GM12878 (cell line): ENCODE results near the gene USP27X. TPM values are rescaled to one million over a fixed set of nuclear protein-coding genes. Genes with fewer than 3 reads are reported as not detected.

Experiments used
- ATAC-seq: fragments of 200-7000 bp; cut with Tn5 transposase; 3 replicates; pipeline ENCODE4 v1.9.1; 2020; ENCODE audit warnings: mild to moderate bottlenecking, moderate library complexity
- BruUV-seq: library from RNA; stranded (reverse); fragments of 400-500 nt; replicated peaks from 2 replicates; lab custom pipeline; 2021; lab: Mats Ljungman, UMichigan
- CTCF ChIA-PET: fragments of 300-600 bp; sonication (Branson Sonifier 250); formaldehyde crosslinking; extraction: SDS; loops from one replicate; lab custom pipeline; 2021; ENCODE audit warnings: inconsistent platforms; lab: Yijun Ruan, JAX
- POLR2A ChIA-PET: fragments of 350-600 bp; formaldehyde crosslinking; extraction: SDS; loops from one replicate; lab custom pipeline; 2021; ENCODE audit warnings: inconsistent platforms; lab: Charles Lee
- RAD21 ChIA-PET: fragments of 300-600 bp; sonication (Branson Sonifier 250); formaldehyde crosslinking; loops from one replicate; lab custom pipeline; 2023; ENCODE audit warnings: antibody characterized with exemption; ENCODE audit not compliant: unreplicated experiment; lab: Charles Lee
- SMC1A ChIA-PET: fragments of 300-600 bp; sonication (Branson Sonifier 250); formaldehyde crosslinking; loops from one replicate; lab custom pipeline; 2023; ENCODE audit not compliant: unreplicated experiment, uncharacterized antibody; lab: Charles Lee
- DNase-seq: peaks from one replicate; pipeline ENCODE4 v3.0.0-alpha.2; 2011; ENCODE audit warnings: low read depth, low spot score
- FAIRE-seq: peaks from 3 replicates; lab custom pipeline; 2011; peaks lifted over from hg19 to GRCh38; lab: Jason Lieb, UNC
- H2AFZ ChIP-seq: 2 replicates; pipeline ENCODE4 v1.6.0; 2011; ENCODE audit warnings: low read depth, low read length, control low read depth; ENCODE audit not compliant: control insufficient read depth
- H3K27ac ChIP-seq: 2 replicates; pipeline ENCODE4 v1.5.1; 2011; ENCODE audit warnings: control low read depth; ENCODE audit not compliant: control insufficient read depth, insufficient read depth
- H3K27me3 ChIP-seq, 2 experiments: replicated peaks in 1 of 2; 2 replicates each; pipeline versions ENCODE4 v1.6.0 to v1.6.1; 2011; ENCODE audit warnings: low read length in 1 of 2; ENCODE audit not compliant: control insufficient read depth in 2 of 2, insufficient read depth in 2 of 2
- H3K36me3 ChIP-seq, 2 experiments: 2 replicates each; pipeline ENCODE4 v1.5.1; 2011; ENCODE audit warnings: low read length in 1 of 2; ENCODE audit not compliant: control insufficient read depth in 2 of 2, insufficient read depth in 2 of 2
- H3K4me1 ChIP-seq: 2 replicates; pipeline ENCODE4 v1.6.1; 2011; ENCODE audit warnings: mild to moderate bottlenecking, low read length, moderate library complexity, mixed read lengths; ENCODE audit not compliant: control insufficient read depth, insufficient read depth
- H3K4me2 ChIP-seq: 2 replicates; pipeline ENCODE4 v1.6.0; 2011; ENCODE audit warnings: control low read depth; ENCODE audit not compliant: control insufficient read depth, insufficient read depth
- H3K4me3 ChIP-seq: fragments of 200-600 bp; sonication (generic); 2 replicates; pipeline ENCODE4 v1.5.1; 2016
- H3K79me2 ChIP-seq: 2 replicates; pipeline ENCODE4 v1.6.0; 2011; ENCODE audit warnings: low read length; ENCODE audit not compliant: control insufficient read depth, insufficient read depth
- H3K9ac ChIP-seq: 2 replicates; pipeline ENCODE4 v1.8.0; 2011; ENCODE audit warnings: low read length, control low read depth, mixed read lengths; ENCODE audit not compliant: control insufficient read depth, insufficient read depth
- H3K9me3 ChIP-seq: replicated peaks from 3 replicates; pipeline ENCODE4 v1.5.1; 2011; ENCODE audit warnings: mild to moderate bottlenecking, low read length; ENCODE audit not compliant: control insufficient read depth, insufficient read depth
- H4K20me1 ChIP-seq: 2 replicates; pipeline ENCODE4 v1.6.0; 2011; ENCODE audit not compliant: control insufficient read depth, insufficient read depth
- IKZF2 ChIP-seq, 2 experiments: fragments of 450-650 bp; IDR thresholded peaks; 2 replicates each; pipeline ENCODE4 v1.6.1; 2017; ENCODE audit warnings: mild to moderate bottlenecking in 2 of 2, moderate library complexity in 2 of 2
- SIX5 ChIP-seq: IDR thresholded peaks from 2 replicates; pipeline ENCODE4 v1.6.1; 2011; ENCODE audit warnings: mild to moderate bottlenecking, low read depth, low read length, moderate library complexity; ENCODE audit not compliant: severe bottlenecking
- SPI1 ChIP-seq: IDR thresholded peaks from 2 replicates; pipeline ENCODE4 v1.6.1; 2011; ENCODE audit warnings: low read depth, mild to moderate bottlenecking, low read length, moderate library complexity, borderline replicate concordance; ENCODE audit not compliant: insufficient read depth
- TCF3 ChIP-seq: IDR thresholded peaks from 2 replicates; pipeline ENCODE4 v1.6.1; 2012; ENCODE audit warnings: low read depth, mild to moderate bottlenecking, low read length, borderline replicate concordance; ENCODE audit not compliant: insufficient read depth
- WGBS: methylation state at CpG from one replicate; pipeline ENCODE4 v1.1.6; 2016; ENCODE audit warnings: low lambda C conversion rate; ENCODE audit not compliant: insufficient replicate concordance, insufficient coverage; ENCODE audit errors: missing lambda C conversion rate; 5-methylcytosine and 5-hydroxymethylcytosine counted together
- in situ Hi-C: fragments of 300-500 bp; cut with MboI; formaldehyde crosslinking; loops from 9 replicates; pipeline ENCODE4 v1.14.3; 2018; ENCODE audit warnings: mixed read lengths
- intact Hi-C: fragments of 100-400 bp; cut with micrococcal nuclease; formaldehyde crosslinking; loops from one replicate; pipeline ENCODE4 v1.14.2; 2022; ENCODE audit not compliant: unreplicated experiment
- polyA plus RNA-seq, 11 experiments: library from polyadenylated mRNA; depleted of rRNA in 4 of 11; unstranded in 6 of 11; stranded (reverse) in 5 of 11; fragments of >200 nt; fragmentation: Nextera tagmentation in 4 of 11; fragmentation: Illumina TruSeq in 1 of 11; extraction: Ambion mirVana in 4 of 11; extraction: Trizol in 1 of 11; gene quantifications; 1 replicate in 1 of 11; 2 replicates in 10 of 11; pipeline versions ENCODE4 v1.2.1 to v1.2.3, GENCODE V29; 2011 to 2016; ENCODE audit warnings: inconsistent platforms in 2 of 11, missing spikeins in 2 of 11, low read depth in 1 of 11
- total RNA-seq, 4 experiments: library from RNA; depleted of rRNA in 3 of 4; stranded (reverse); fragments of >200 nt in 3 of 4; fragmentation: Illumina TruSeq in 1 of 4; extraction: Trizol in 1 of 4; gene quantifications; 2 replicates each; pipeline versions ENCODE4 v1.2.1 to v1.2.3, GENCODE V29; 2013 to 2021
- TF ChIP-seq, protein P1 (sequence below): fragments of 450-650 bp; conservative IDR thresholded peaks from 2 replicates; pipeline ENCODE4 v1.6.1; 2017; ENCODE audit warnings: mild to moderate bottlenecking, moderate library complexity
- TF ChIP-seq, protein P2 (sequence below): IDR thresholded peaks from 2 replicates; pipeline ENCODE4 v1.6.1; 2012; ENCODE audit warnings: mild to moderate bottlenecking, low read depth, low read length

The USP27X gene
- total and polyA plus RNA-seq, 10 of the 15 experiments (the other 5 are each of a cell fraction or from before 2014, with no cell fraction given) = 0.09 to 2.0 (median 0.89) TPM; not detected in 1

DNA sequence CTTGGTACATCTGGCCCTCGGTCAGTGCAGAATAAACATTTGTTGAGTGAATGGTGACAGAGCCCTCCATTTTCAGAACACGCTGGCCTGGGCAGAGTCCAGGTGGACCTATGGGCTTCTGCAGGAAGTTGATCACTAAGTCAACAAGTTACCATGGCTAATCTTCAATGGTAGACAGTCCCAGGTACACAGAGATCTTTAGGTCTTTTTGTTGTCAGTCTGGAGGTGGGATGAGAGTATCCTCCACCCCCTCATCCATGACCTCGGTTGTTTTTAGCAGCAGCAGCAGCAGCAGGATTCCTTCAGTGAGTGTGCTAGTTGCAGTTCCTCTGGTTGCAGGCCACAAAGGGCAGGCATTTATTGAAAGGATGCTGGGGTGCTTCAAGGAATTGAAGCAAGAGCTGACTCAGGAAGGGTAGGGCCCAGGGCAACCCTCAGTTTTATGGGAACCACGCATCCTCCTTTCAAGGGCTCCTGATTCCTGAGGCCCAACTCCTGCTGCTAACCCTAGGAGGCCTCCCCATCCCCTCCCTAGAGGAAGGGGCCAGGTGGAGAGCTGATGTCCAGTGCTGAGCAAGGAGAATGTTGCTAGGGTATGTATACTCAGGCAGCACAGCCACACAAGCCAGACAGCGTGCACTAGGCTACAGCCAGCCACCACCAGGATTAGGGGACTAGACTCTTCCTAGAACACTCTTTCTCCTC lies 1.7 kb upstream of the USP27X start:
- Histone ChIP-seq H3K27ac (no peak overlapping the region), H3K4me1 (no peaks in the 10 kb centered on the region; the same call in 1 of the 2 replicates), H3K27me3 (no peaks in the 10 kb centered on the region), H4K20me1 (no peaks in the 10 kb centered on the region), H3K36me3 (no peaks in the 10 kb centered on the region), H3K9ac (no peak overlapping the region), H3K4me2 (no peak overlapping the region), H3K9me3 (no peaks in the 10 kb centered on the region), H2AFZ (no peak overlapping the region), H3K4me3 (no peak overlapping the region), H3K79me2 (no peaks in the 10 kb centered on the region)
- DNase-seq = no peak
- CTCF ChIA-PET = interaction anchor here (1.4 to 6.9 kb wide), 5 partner anchors 31 to 685 kb away, joined by 3 to 85 read pairs (median 19); partner anchors contain the start of gene CLCN5
- SMC1A ChIA-PET = interaction anchor here (0.6 to 3.7 kb wide), 5 partner anchors 37 to 117 kb away, joined by 3 to 35 read pairs (median 4); no protein-coding TSS in a partner anchor
- 16% methylated on average over 5 of the region's 5 CpGs for WGBS
- RAD21 ChIA-PET = interaction anchor here (1.1 to 4.5 kb wide), 2 partner anchors 35 to 38 kb away, joined by 4 to 46 read pairs; no protein-coding TSS in a partner anchor
- TF ChIP-seq SIX5 (no peak), SPI1 (peak; percentile 15; the same call in 1 of the 2 replicates)
- no peak for FAIRE-seq
- POLR2A ChIA-PET = no interaction called here
- in situ Hi-C loops (no loop called here), intact Hi-C loops (no loop called here)
- ATAC-seq = no peak
- no TSS peak for BruUV-seq

DNA sequence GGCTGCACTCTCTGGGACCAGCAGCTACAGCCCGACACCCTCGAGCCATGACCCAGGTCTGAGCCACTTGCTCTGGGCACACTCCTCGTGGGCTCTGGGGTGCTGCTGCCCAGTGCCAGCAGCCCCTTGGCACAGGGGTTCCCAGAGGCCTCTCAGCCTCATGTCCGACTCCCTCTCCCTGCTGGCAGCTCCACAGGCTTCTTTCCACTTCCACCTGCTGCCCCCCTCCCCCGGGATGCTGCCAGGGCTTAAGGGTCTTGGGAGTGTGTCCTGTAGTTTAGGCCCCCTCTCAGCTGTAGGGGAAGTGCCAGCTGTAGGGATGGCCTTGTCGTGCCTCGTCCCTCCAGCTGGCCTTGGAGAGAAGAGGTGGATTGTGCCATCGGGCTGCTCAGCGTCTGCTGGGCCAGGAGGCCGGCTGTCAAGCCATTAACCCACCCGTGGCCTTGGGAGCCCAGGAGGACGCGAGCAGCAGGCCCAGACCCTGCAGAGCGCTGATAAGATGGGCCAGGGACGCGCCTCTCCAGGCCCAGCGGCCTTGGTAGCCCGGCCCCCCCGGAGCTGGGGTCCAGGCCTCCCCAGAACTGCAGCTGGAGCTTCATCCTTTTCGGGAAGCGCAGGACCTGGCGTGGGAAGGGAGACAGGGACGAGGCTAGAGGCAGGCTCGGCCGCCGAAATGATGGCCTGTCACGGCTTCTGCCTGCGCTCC lies 1.0 kb upstream of the USP27X start:
- BruUV-seq = no TSS peak
- RAD21 ChIA-PET = interaction anchor here (4.5 kb wide), 1 partner anchor 39 kb away, joined by 46 read pairs; no protein-coding TSS in a partner anchor
- Histone ChIP-seq H3K9me3 (no peaks in the 10 kb centered on the region), H2AFZ (peak overlapping the region; percentile 83; the same call in 1 of the 2 replicates), H3K79me2 (no peaks in the 10 kb centered on the region), H3K36me3 (no peaks in the 10 kb centered on the region), H3K27ac (no peak overlapping the region), H3K4me2 (no peak overlapping the region; the same call in 1 of the 2 replicates), H3K9ac (no peak overlapping the region), H3K27me3 (no peaks in the 10 kb centered on the region), H3K4me3 (no peak overlapping the region), H3K4me1 (no peaks in the 10 kb centered on the region; the same call in 1 of the 2 replicates), H4K20me1 (no peaks in the 10 kb centered on the region)
- in situ Hi-C loops = no loop called here
- CTCF ChIA-PET = interaction anchor here (1.4 to 6.9 kb wide), 5 partner anchors 9 to 686 kb away, joined by 3 to 85 read pairs (median 19); partner anchors contain the start of gene CLCN5
- ATAC-seq (no peak), FAIRE-seq (no peak), DNase-seq (no peak)
- SMC1A ChIA-PET = interaction anchor here (1.3 to 3.7 kb wide), 3 partner anchors 38 to 44 kb away, joined by 5 to 35 read pairs (median 5); partner anchors contain the start of gene CLCN5
- POLR2A ChIA-PET = interaction anchor here (0.5 kb wide), 1 partner anchor 149 kb away, joined by 7 read pairs; no protein-coding TSS in a partner anchor
- 54% methylated on average over 28 of the region's 28 CpGs for WGBS
- intact Hi-C loops = no loop called here
- TF ChIP-seq, protein P1, sequence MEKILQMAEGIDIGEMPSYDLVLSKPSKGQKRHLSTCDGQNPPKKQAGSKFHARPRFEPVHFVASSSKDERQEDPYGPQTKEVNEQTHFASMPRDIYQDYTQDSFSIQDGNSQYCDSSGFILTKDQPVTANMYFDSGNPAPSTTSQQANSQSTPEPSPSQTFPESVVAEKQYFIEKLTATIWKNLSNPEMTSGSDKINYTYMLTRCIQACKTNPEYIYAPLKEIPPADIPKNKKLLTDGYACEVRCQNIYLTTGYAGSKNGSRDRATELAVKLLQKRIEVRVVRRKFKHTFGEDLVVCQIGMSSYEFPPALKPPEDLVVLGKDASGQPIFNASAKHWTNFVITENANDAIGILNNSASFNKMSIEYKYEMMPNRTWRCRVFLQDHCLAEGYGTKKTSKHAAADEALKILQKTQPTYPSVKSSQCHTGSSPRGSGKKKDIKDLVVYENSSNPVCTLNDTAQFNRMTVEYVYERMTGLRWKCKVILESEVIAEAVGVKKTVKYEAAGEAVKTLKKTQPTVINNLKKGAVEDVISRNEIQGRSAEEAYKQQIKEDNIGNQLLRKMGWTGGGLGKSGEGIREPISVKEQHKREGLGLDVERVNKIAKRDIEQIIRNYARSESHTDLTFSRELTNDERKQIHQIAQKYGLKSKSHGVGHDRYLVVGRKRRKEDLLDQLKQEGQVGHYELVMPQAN = no peak
- no peak for TF ChIP-seq TCF3
- TF ChIP-seq, protein P2, sequence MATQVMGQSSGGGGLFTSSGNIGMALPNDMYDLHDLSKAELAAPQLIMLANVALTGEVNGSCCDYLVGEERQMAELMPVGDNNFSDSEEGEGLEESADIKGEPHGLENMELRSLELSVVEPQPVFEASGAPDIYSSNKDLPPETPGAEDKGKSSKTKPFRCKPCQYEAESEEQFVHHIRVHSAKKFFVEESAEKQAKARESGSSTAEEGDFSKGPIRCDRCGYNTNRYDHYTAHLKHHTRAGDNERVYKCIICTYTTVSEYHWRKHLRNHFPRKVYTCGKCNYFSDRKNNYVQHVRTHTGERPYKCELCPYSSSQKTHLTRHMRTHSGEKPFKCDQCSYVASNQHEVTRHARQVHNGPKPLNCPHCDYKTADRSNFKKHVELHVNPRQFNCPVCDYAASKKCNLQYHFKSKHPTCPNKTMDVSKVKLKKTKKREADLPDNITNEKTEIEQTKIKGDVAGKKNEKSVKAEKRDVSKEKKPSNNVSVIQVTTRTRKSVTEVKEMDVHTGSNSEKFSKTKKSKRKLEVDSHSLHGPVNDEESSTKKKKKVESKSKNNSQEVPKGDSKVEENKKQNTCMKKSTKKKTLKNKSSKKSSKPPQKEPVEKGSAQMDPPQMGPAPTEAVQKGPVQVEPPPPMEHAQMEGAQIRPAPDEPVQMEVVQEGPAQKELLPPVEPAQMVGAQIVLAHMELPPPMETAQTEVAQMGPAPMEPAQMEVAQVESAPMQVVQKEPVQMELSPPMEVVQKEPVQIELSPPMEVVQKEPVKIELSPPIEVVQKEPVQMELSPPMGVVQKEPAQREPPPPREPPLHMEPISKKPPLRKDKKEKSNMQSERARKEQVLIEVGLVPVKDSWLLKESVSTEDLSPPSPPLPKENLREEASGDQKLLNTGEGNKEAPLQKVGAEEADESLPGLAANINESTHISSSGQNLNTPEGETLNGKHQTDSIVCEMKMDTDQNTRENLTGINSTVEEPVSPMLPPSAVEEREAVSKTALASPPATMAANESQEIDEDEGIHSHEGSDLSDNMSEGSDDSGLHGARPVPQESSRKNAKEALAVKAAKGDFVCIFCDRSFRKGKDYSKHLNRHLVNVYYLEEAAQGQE = no peak
- no peak for TF ChIP-seq IKZF2 (IDR thresholded peaks at IDR 0.05)
